IMR-90 (cell line): ENCODE data around the gene IGF2BP3. TPM values are rescaled to one million over a fixed set of nuclear protein-coding genes. Genes with fewer than 3 reads are reported as not detected.

Source experiments
- ATAC-seq: fragments of 200-7000 bp; cut with Tn5 transposase; 2 replicates; pipeline ENCODE4 v1.9.1; 2020; ENCODE audit warnings: low read depth, mild to moderate bottlenecking, moderate library complexity
- BruUV-seq: library from RNA; stranded (reverse); fragments of 400-500 nt; replicated peaks from 2 replicates; lab custom pipeline; 2021; lab: Mats Ljungman, UMichigan
- CTCF ChIA-PET: fragments of 300-600 bp; formaldehyde crosslinking; extraction: SDS; loops from one replicate; lab custom pipeline; 2021; ENCODE audit warnings: antibody characterized with exemption; lab: Yijun Ruan, JAX
- POLR2A ChIA-PET: fragments of 300-600 bp; sonication (Branson Sonifier 250); formaldehyde crosslinking; loops from one replicate; lab custom pipeline; 2022; ENCODE audit warnings: antibody characterized with exemption; ENCODE audit not compliant: unreplicated experiment; lab: Charles Lee
- DNase-seq: peaks from one replicate; pipeline ENCODE4 v3.0.0; 2013
- H2AFZ ChIP-seq: replicated peaks from 2 replicates; pipeline ENCODE3; 2013; ENCODE audit warnings: low read length, mild to moderate bottlenecking; ENCODE audit not compliant: poor library complexity
- H2AK5ac ChIP-seq: 2 replicates; pipeline ENCODE4 v1.6.1; 2013; ENCODE audit warnings: low read depth, low read length, inconsistent platforms
- H2AK9ac ChIP-seq: replicated peaks from 2 replicates; pipeline ENCODE3; 2013; ENCODE audit warnings: mild to moderate bottlenecking, low read depth, low read length, moderate library complexity; ENCODE audit not compliant: poor library complexity
- H2BK120ac ChIP-seq: 2 replicates; pipeline ENCODE4 v1.6.1; 2013; ENCODE audit warnings: low read depth, low read length, inconsistent platforms
- H2BK15ac ChIP-seq: 3 replicates; pipeline ENCODE4 v1.6.1; 2013; ENCODE audit warnings: low read depth, low read length, inconsistent platforms
- H2BK20ac ChIP-seq: 2 replicates; pipeline ENCODE4 v1.6.1; 2013; ENCODE audit warnings: low read depth, mild to moderate bottlenecking, inconsistent platforms, low read length, moderate library complexity
- H2BK5ac ChIP-seq: 2 replicates; pipeline ENCODE4 v1.6.1; 2013; ENCODE audit warnings: mild to moderate bottlenecking, low read depth, low read length, inconsistent platforms; ENCODE audit not compliant: poor library complexity, severe bottlenecking
- H3K14ac ChIP-seq: replicated peaks from 2 replicates; pipeline ENCODE4 v1.6.1; 2013; ENCODE audit warnings: low read depth, low read length, inconsistent platforms
- H3K18ac ChIP-seq: 2 replicates; pipeline ENCODE4 v1.6.1; 2013; ENCODE audit warnings: low read depth, low read length, control low read depth
- H3K23ac ChIP-seq: 2 replicates; pipeline ENCODE4 v1.6.1; 2013; ENCODE audit warnings: low read depth, low read length, inconsistent platforms
- H3K27ac ChIP-seq: 2 replicates; pipeline ENCODE4 v1.5.1; 2013; ENCODE audit warnings: mild to moderate bottlenecking, control low read depth, low read length; ENCODE audit not compliant: insufficient read depth
- H3K27me3 ChIP-seq: 2 replicates; pipeline ENCODE4 v1.6.1; 2013; ENCODE audit warnings: low read length; ENCODE audit not compliant: control insufficient read depth, insufficient read depth
- H3K36me3 ChIP-seq: 2 replicates; pipeline ENCODE4 v1.6.1; 2013; ENCODE audit warnings: low read length, mixed read lengths; ENCODE audit not compliant: control insufficient read depth, insufficient read depth
- H3K4ac ChIP-seq: 2 replicates; pipeline ENCODE4 v1.6.1; 2013; ENCODE audit warnings: low read depth, low read length, inconsistent platforms
- H3K4me1 ChIP-seq: 2 replicates; pipeline ENCODE4 v1.6.1; 2013; ENCODE audit warnings: low read length, mixed read lengths; ENCODE audit not compliant: control insufficient read depth, insufficient read depth
- H3K4me2 ChIP-seq: 2 replicates; pipeline ENCODE4 v1.6.1; 2013; ENCODE audit warnings: low read depth, mild to moderate bottlenecking, control low read depth, low read length, moderate library complexity
- H3K4me3 ChIP-seq: 2 replicates; pipeline ENCODE4 v1.5.1; 2013; ENCODE audit warnings: low read depth, mild to moderate bottlenecking, control low read depth, low read length, moderate library complexity; ENCODE audit not compliant: insufficient read depth
- H3K56ac ChIP-seq: 2 replicates; pipeline ENCODE4 v1.6.1; 2013; ENCODE audit warnings: low read length, inconsistent platforms; ENCODE audit not compliant: insufficient read depth; ENCODE audit errors: extremely low read depth
- H3K79me1 ChIP-seq, 2 experiments: 2 replicates each; pipeline ENCODE4 v1.6.1; 2013; ENCODE audit warnings: low read length in 2 of 2, inconsistent platforms in 1 of 2, low read depth in 1 of 2
- H3K9ac ChIP-seq: 2 replicates; pipeline ENCODE4 v1.6.1; 2013; ENCODE audit warnings: low read depth, low read length, control low read depth
- H3K9me1 ChIP-seq: 2 replicates; pipeline ENCODE4 v1.6.1; 2013; ENCODE audit warnings: low read length, inconsistent platforms; ENCODE audit not compliant: insufficient read depth
- H3K9me3 ChIP-seq: 2 replicates; pipeline ENCODE4 v1.6.1; 2013; ENCODE audit warnings: low read length; ENCODE audit not compliant: control insufficient read depth, insufficient read depth
- H4K20me1 ChIP-seq: 2 replicates; pipeline ENCODE4 v1.6.1; 2013; ENCODE audit warnings: low read length, inconsistent platforms; ENCODE audit not compliant: insufficient read depth
- H4K5ac ChIP-seq: 2 replicates; pipeline ENCODE4 v1.6.1; 2013; ENCODE audit warnings: mild to moderate bottlenecking, low read depth, low read length, control low read depth
- H4K8ac ChIP-seq, 2 experiments: 2 replicates each; pipeline ENCODE4 v1.6.1; 2013; ENCODE audit warnings: low read depth in 2 of 2, low read length in 2 of 2, control low read depth in 1 of 2, inconsistent platforms in 1 of 2
- H4K91ac ChIP-seq: 2 replicates; pipeline ENCODE4 v1.6.1; 2013; ENCODE audit warnings: low read depth, low read length, inconsistent platforms; ENCODE audit not compliant: insufficient read depth
- BHLHE40 ChIP-seq: fragments of 150-350 bp; IDR thresholded peaks from 2 replicates; pipeline ENCODE4 v1.6.1; 2016; ENCODE audit warnings: mild to moderate bottlenecking, low read depth, low read length
- FOS ChIP-seq: fragments of 150-350 bp; IDR thresholded peaks from 2 replicates; pipeline ENCODE4 v1.6.1; 2016; ENCODE audit warnings: low read depth, low read length
- NFE2L2 ChIP-seq: fragments of 150-350 bp; IDR thresholded peaks from 2 replicates; pipeline ENCODE4 v1.6.1; 2016; ENCODE audit warnings: low read depth, mild to moderate bottlenecking, low read length
- whole genome bisulfite sequencing, 2 experiments: methylation state at CpG; one replicate each; pipeline versions ENCODE4 v1.1.5 to v1.1.7; 2013; ENCODE audit warnings: missing lambda C conversion rate in 2 of 2; ENCODE audit not compliant: insufficient read length in 1 of 2; ENCODE audit errors: extremely low coverage in 2 of 2; 5-methylcytosine and 5-hydroxymethylcytosine counted together
- dilution Hi-C: fragments of 300-500 bp; cut with HindIII; formaldehyde crosslinking; loops from one replicate; pipeline ENCODE4 v1.14.3; 2018; ENCODE audit warnings: low sequenced_read_pairs; ENCODE audit not compliant: unreplicated experiment
- in situ Hi-C: fragments of 300-500 bp; cut with MboI; formaldehyde crosslinking; loops from 3 replicates; pipeline ENCODE4 v1.14.3; 2019; ENCODE audit warnings: low sequenced_read_pairs, inconsistent platforms, mixed read lengths
- intact Hi-C: fragments of 100-400 bp; cut with micrococcal nuclease; formaldehyde crosslinking; loops from 2 replicates; pipeline ENCODE4 v1.10.0; 2022
- polyA plus RNA-seq, 3 experiments: library from polyadenylated mRNA; depleted of rRNA; stranded (reverse); fragments of >200 nt; gene quantifications; 2 replicates each; pipeline ENCODE4 v1.2.3, GENCODE V29; 2012; ENCODE audit warnings: low replicate concordance in 1 of 3
- total RNA-seq: library from RNA; depleted of rRNA; stranded (reverse); fragments of >200 nt; gene quantifications from 2 replicates; pipeline ENCODE4 v1.2.3, GENCODE V29; 2012

IGF2BP3 gene
- total and polyA plus RNA-seq, 2 of the 4 experiments (the other 2 are of a cell fraction): 50.9 to 59.3 TPM

GRCh38 chr7:23473844-23474093 lies 3.5 kb upstream of the IGF2BP3 start:
- peak overlapping the region; percentile 81 for H3K27ac ChIP-seq
- H3K4me2 ChIP-seq: peak overlapping the region; percentile 94
- peaks cover 2% of the 10 kb centered on the region; the same call in 1 of the 2 replicates for H3K4me1 ChIP-seq
- ATAC-seq (peak; percentile 7), DNase-seq (no peak)
- peak overlapping the region; percentile 92 for H2AK9ac ChIP-seq
- CTCF ChIA-PET: no interaction called here
- H2BK20ac ChIP-seq: no peak overlapping the region
- H4K8ac ChIP-seq: peak overlapping the region; percentile 75 to 85; a peak in 3 of 4 replicates
- no peaks in the 10 kb centered on the region for H3K27me3 ChIP-seq
- peak overlapping the region; percentile 83 for H3K4me3 ChIP-seq
- no peaks in the 10 kb centered on the region for H3K9me3 ChIP-seq
- peak overlapping the region; percentile 76 for H3K14ac ChIP-seq
- peak overlapping the region; percentile 89 for H4K91ac ChIP-seq
- peak overlapping the region; percentile 66; the same call in 1 of the 2 replicates for H2AK5ac ChIP-seq
- H2BK15ac ChIP-seq: peak overlapping the region; percentile 90; the same call in 2 of the 3 replicates
- no peak overlapping the region for H4K5ac ChIP-seq
- H3K36me3 ChIP-seq: no peaks in the 10 kb centered on the region
- no TSS peak for BruUV-seq
- dilution Hi-C loops (no loop called here), in situ Hi-C loops (no loop called here), intact Hi-C loops (loop anchor here (1.0 to 10.0 kb wide), 3 partner anchors 58 to 289 kb away; partner anchors contain the start of genes NUP42 and TRA2A)
- H4K20me1 ChIP-seq: no peaks in the 10 kb centered on the region
- peak overlapping the region; percentile 96 for H3K23ac ChIP-seq
- H3K4ac ChIP-seq: peak overlapping the region; percentile 89
- H3K56ac ChIP-seq: peak overlapping the region; percentile 91
- no peak overlapping the region for H3K18ac ChIP-seq
- H2AFZ ChIP-seq: peak overlapping the region; percentile 97
- POLR2A ChIA-PET: no interaction called here
- no peaks in the 10 kb centered on the region for H3K9me1 ChIP-seq
- no peak for TF ChIP-seq FOS
- TF ChIP-seq NFE2L2: no peak
- TF ChIP-seq BHLHE40: no peak
- H2BK120ac ChIP-seq: peak overlapping the region; percentile 86
- peak overlapping the region; percentile 89 for H2BK5ac ChIP-seq
- WGBS, 2 experiments: 0% methylated on average over 2 of the region's 23 CpGs; no CpG with 5 or more reads in 1 of the 2 experiments
- peaks cover 0 to 18% of the 10 kb centered on the region in 2 experiments; a peak in 2 of 4 replicates for H3K79me1 ChIP-seq
- peak overlapping the region; percentile 75 for H3K9ac ChIP-seq
